HG03432 (cell line): ENCODE results near the gene GPR82.
"Not testable (repeated sequence)": the region's sequence is repeated elsewhere in the genome, so short reads cannot be mapped to it uniquely, and the experiment has no call there.

Source experiments
- ATAC-seq: cut with Tn5 transposase; IDR thresholded peaks from one replicate; pipeline ENCODE4 v1.9.1; 2021; ENCODE audit warnings: mild to moderate bottlenecking, moderate library complexity; ENCODE audit not compliant: unreplicated experiment

GPR82 gene, protein sequence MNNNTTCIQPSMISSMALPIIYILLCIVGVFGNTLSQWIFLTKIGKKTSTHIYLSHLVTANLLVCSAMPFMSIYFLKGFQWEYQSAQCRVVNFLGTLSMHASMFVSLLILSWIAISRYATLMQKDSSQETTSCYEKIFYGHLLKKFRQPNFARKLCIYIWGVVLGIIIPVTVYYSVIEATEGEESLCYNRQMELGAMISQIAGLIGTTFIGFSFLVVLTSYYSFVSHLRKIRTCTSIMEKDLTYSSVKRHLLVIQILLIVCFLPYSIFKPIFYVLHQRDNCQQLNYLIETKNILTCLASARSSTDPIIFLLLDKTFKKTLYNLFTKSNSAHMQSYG

DNA sequence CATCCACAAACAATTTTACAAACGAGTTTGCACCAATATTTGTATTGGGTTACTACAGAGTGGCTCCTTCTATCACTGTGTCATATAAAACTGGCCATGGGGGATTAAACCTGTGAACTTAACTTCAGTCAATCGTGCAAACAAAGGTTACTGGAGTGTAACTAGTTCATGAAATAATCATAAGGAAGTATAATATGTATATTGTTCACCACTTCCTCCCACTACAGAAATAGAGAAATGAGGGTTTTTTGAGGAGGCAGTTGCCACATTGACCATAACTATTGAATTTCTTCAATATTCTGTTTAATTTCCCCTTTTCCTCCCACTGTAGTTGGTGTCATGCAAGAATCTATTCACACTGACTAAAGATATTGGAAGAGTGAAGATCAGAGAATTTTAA is at the start of gene GPR82:
Gene GPR82 (plus strand): TSS at position 356 of the 400 bp plus-strand sequence. CDS start 2,846 bp downstream, outside the sequence.
- no peak for ATAC-seq

DNA sequence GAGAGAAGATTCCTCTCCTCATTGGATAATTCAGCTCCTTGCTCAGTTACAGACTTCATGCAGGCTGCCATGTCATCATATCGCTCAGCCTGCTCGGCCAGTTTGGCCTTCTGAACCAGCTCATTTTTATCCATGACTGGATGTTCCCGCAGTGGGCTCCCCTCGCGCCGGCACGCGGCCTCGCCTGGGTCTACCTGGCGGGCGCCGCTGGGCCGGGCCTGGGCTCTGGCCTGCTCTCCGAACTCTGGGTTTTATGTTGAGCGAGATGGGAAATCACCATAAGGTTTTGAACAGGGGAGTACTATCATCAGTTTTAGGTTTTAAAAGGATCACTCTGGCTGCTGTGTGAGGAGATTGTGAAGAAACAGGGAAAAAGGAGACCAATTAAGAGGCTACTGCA is 47.6 kb upstream of the GPR82 start:
- not testable (repeated sequence) for ATAC-seq

DNA sequence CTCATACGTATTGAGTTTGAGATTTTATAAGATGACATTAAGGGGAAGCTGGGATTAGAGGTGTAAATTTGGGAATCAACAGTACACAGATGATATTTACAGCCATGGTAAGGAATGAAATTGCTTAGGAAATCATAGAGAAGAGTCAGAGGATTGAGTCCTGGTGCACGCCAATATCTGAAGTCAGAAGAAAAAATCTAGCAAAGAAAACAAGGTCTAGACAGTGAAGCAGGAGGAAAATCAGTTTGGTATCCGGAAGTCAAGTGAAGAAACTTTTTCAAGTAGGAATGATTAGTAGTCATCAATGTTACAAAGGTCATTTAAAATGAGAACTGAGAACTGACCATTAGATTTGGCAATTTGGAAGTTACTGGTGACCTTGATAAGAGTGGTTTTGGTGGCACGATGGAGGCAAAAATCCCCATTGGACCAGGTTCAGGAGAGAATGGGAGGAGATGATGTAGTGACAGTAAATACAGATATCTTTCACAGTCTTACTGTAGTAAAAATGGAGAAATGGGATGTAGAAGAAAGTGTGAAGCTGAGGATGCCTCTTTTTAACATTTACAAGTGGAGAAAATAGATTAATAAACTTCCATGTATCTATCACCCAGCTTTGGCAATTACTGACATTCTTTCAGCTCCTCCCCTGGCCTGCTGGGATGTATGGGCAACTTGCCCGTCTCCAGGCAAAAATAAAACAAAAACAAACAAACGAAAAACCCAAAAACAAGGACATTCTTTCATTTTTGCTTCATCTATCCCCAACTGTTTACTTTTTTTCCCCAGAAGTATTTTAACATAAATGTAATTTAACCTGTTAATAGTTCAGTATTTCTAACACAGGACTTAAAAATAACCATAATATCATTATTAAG is 46.6 kb upstream of the GPR82 start:
- ATAC-seq: no peak

DNA sequence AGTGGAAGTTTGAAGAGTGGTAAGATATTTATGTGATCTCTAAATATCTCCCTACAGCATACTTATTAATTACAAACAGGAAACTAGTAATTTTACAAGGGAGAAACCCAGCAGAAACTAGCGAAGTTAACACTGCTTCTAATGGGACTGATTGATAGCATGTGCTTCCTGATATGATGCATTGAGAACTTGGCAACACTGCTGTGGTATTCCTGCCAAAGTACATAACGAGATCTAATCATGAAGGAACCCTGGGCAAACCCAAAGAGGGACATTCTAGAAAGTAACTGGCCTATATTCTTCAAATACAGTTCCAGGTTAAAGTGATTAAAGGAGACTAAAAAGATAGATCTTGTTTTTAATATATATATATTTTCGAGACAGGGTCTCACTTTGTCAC is 39.8 kb upstream of the GPR82 start:
- no peak for ATAC-seq

DNA sequence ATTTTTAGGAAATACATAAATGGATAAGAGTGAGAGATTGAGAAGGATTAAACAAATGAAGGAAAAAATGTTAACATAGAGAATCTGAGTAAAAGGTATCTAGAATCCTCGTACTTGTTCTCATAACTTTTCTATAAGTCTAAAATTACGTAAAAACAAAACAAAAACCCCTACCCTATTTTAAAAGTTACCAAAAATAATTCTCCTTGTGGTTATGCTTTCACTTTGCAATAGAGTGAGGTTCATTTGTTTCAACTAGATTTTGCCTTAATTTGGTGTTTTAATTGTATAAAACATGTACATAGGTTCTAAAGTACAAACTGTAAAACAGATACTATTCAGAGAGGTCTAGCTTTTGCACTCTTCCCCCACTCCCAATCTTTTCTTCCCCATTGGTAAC is 39.0 kb upstream of the GPR82 start:
- no peak for ATAC-seq

DNA sequence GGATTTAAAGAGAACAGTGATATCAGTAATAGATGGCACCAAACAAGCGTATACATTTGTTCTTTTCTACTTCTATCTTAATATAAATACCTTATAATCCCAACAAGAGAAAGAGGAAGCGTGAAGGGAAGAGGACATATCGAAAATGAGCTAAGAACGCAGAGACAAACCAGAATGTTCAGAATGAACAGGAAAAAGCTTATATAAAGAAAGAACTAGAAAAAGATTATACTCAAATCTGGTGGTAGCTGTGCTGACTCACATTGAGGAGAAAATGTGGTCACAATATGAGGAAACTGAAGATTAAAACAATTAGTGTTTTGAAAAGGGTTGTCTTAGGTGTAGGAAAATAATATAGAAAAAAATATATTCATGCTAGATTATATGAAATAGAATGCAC is 37.2 kb upstream of the GPR82 start:
- ATAC-seq: no peak

DNA sequence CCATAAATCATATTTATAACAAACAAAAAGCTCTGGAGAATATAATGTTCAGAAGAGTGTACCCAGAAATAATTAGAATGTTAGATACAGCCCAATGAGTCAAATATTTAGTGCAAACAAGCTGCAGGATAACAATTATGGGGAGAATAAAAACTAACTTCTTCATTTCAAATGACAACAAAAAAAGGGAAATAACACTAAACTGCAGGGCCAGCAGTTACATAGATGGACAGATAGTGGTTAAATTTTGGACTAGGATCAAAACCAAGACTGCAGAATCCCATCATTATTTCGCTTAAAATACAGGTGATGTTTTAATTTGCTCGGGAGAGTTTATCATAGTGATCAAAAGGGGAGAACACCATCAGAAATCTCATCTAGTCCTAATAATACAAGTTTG is 35.8 kb upstream of the GPR82 start:
- ATAC-seq: no peak

DNA sequence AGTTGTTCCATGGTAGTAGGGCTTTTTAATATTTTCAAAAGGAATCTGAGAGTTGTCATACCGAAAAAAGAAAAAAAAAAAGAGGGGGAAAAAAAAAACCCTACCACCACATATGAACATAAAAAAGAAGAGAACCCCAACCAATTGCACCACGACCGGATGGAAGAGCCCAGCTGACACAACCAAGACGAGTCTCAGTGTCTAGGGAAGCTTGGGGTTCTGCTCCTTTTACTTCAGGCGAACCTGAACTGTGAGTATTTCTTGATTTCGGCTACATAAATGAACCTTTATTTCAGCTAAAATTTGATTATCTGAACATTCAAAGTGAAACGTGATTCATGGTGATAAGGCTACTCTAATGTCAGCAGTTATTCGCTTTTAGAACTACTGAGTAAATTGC is 35.1 kb upstream of the GPR82 start, which contains the start of gene GPR34:
Gene GPR34 (plus strand): TSS at position 139 of the 400 bp plus-strand sequence. CDS start 6,661 bp downstream, outside the sequence.
- ATAC-seq: no peak

DNA sequence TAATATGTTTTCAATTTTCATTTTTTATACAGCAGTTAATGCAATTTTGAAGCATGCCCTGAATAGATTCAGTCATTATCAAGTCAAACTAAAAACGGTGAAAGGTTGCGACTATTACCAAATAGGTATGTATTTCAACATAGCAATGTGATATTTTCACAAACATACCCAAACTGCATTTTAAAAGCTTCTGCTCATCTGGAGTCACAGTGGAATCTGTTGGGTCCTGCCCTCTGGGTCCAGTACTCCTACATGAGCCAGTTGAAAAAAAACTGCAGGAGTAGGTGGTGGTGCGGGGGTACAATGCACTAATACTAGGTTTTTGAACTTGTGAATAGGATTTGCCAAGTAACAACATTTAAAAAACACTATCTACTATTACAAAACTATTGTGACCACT is 34.3 kb upstream of the GPR82 start:
- no peak for ATAC-seq

DNA sequence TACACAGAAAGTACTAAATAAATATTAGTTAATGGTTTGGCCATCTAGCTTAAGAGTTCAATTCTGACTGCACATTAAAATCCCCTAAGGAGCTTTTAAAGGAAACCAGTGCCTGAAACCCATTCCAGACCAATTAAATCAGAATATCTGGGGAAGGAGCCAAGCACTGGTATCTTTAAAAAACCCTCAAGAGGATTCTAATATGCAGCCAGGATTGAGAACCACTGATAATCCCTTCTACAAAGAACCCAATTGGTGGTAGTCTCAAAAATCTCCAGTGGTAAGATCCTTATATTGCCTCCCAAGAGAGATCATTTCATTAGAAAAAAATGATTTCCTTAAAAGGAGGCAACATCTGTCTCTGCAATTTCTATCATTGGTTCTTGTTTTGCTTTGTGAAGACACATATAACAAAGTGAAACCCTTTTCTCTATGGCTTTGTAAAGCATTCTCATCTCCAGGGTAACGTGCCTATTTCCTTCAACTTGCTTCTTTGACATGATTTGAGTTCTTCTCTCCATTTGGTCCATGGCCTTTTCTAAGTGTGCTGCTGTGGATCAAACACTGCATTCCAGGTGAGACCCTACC is 31.7 kb upstream of the GPR82 start:
- ATAC-seq: no peak

DNA sequence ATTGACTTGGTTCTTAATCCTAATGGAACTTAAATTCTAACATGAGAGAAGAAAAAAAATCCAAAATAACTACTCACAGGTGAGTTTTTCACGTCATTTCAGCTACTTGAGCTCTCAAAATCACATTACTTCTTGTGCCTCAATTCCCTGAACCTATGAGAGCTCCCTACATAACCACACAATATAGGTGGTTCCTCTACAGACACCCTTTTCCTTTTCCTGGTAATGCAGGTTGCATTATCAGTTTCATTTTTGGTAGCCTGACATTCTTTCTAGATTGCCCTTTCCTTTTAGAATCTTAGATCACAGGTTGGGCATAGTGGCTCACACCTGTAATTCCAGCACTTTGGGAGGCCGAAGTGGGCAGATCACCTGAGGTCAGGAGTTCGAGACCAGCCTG is 31.0 kb upstream of the GPR82 start:
- no peak for ATAC-seq

DNA sequence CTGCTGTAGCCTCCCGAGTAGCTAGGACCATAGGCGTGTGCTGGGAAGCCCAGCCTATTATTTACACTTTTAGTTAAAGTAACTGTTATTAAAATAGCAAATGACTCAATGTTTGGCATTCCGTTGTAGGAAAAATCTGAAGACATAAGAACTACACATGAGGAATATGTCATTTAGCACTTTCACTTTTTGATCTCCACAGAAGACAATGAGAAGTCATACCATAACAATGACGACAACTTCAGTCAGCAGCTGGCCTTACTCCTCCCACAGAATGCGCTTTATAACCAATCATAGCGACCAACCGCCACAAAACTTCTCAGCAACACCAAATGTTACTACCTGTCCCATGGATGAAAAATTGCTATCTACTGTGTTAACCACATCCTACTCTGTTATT is 28.6 kb upstream of the GPR82 start:
- ATAC-seq: no peak

DNA sequence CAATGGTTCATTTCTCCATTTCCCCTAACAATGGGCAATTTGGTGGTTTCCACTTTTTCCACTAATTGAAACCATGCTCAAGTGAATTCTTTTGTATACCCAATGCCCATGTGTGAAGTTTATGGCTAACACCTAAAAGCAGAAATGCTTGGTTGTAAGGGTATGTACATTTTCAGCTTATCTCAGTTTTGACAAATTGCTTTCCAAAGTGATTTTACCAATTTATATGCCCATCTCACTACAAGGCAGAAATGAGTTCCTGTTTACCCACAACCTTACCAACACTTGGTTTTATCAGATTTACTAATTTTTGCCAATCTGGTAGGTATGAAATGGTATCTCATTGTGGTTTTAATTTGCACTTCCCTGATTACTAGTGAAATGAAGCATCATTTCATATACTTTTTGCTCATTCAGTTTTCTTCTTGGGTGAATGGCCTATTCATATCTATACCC is 20.4 kb upstream of the GPR82 start:
- no peak for ATAC-seq

DNA sequence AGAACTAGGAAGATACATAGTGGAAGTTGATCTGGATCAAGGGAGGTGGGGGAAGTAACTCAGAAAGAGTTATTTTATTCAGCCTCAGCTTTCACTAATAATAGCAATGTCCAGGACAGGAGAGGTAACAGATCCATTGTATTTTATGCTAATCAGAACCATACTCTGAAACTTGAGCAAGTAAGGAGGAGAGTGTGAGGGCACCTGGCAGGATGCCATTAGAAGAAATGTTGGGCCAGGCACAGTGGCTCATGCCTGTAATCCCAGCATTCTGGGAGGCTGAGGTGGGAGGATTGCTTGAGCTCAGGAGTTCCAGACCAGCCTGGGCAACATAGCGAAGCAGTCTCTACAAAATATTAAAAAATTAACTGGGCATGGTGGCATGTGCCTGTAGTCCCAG is 18.9 kb upstream of the GPR82 start:
- no peak for ATAC-seq

DNA sequence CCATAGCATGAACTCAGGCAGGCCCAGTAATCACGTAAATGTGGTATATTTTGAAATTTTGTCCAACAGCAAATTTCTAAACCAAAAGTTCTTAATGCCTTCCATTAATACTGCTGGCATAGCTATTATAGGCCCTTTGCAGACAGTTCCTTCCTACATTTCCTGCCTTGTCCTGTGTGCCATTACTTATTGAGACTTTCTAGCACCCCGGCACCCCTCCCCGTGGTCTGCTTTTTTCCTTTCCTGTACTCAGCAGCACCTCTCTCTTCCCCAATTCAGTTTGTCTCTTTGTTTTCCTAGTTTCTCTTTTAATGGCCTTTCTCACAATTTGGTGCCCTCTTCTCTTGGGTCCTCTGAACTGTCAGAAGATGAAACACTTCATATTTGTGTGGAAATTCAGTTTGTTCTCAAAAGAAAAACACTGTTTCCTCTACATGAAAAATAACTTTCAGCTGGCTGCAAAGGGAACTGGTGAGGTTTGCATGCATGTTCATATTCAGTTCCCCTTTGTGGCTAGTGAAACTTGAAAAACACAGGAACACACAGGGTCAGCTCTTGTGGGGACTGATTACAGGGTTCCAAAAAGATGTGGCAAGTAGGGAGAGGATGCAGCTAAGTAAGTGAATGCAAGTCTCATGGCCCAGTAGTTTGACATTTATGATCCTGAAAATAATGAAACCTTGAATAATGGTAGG is 18.2 kb upstream of the GPR82 start:
- peak; percentile 86 for ATAC-seq

DNA sequence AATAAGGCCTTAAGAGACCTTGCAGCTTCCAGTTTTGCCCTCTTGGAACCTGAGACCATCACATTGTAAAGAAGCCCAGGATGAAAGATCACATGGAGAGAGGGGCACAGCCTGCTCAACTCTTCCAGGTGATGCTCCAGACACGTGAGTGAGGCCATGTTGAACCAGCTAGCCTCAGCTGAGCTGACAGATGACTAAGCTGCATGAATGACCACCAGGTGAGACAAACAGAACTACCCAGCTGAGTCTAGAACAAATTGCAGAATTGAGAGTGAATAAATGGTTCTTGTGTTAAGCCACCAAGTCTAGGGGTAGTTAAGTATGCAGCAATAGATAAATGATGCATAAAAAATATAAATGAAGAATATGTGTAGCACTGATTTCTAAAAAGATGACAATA is 16.8 kb upstream of the GPR82 start:
- no peak for ATAC-seq

DNA sequence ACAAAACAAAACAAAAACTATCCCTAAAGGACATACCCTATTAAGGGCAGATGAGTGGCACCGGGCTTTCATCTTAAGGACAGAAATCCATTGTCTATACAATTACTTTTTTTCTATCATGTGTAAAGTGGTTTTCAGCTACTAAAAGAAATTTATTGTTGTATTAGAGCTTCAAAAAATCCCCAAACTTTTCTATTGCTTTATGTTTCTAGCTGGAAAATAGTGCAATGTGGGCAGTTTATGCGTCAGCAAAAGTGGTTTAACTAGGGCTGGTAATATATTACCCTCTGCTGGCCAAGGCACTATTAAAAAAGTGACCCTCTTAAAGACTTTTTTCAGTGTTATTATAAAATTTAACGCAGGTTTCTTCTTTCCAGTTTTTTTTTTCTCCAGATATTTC is 15.5 kb upstream of the GPR82 start:
- ATAC-seq: no peak

DNA sequence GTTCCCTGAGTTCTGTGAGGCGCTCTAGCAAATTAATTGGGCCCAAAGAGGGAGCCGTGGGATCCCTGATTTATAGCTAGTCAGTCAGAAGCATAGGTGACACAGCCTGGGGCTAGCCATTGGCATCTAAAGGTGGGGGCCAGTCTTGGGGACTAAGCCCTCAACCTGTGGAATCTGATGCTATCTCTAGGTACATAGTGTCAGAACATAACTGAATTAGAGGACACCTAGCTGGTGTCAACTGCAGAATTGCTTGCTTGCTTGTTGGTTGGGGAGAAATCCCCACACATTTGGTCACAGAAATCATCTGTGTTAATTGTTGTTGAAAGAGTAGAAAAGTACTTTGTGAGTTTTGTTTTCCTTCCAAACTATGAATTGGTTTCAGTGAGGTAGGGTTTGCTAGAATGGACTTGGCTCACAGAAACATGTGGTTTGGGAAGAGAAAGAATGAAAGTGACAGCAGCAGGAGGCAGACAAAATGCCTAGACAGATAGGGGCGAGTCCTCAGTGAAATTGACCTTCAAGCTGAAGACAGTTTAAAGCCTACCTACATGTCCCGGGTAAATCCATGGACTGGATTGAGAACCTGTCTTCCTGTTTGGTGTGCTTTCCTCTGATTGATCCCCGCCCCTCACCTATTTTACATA is 12.8 kb upstream of the GPR82 start:
- ATAC-seq: no peak

DNA sequence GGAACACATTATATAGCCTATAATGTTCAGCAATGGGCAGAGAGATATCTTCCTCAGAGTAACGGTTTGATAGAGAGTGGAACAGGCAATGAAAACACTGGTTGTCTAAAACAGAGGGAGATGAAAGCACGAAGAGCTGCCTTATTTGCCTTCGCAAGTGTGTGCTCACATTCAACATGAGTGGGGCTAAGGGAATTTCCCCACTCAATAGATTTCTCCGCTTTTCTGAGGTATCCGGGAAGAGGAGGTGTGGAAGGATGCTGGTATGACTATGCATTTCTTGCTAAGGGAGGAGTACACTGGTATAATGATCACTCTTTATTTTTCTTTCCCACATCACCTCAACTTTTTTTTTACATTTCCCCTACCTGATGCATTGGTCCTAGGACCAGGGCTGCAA is 7.8 kb upstream of the GPR82 start:
- ATAC-seq: no peak

DNA sequence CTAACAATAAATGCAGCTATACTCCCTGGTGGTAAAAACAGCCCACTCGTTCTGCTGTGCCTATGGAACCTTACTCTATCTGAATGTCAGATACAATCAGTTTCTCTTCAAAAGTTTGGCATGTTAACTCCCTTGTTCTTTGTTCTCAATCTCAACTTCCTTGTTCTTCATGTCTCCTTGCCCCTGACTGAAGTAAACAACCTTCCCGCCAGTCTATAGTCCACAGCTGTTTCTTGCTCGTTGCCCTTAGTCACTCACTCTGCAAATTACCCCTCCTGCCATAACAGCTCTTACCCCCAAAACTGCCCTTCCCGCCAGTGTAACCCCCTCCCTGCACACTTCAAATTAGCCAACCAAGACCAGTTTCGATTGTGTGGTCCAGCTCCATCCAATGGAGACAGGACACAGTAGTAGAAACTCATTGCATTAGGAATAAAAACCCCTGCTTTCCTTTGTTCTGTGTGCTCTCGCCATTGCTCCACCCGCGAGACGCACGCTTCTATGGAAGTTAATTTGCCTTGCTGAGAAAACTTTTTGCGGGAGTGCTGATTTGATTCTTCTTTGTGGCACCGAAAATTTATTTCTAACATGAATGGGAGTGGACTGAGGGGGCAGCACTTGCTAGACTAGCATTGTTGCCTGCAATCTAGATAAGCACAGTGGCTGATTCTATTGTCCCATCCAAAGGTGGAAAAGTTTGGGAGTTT is 7.1 kb upstream of the GPR82 start:
- ATAC-seq: no peak
